Erythroblast (primary cell): ENCODE results near the gene ATG4C.

Experiments
- DNase-seq, 2 experiments: peaks; one replicate each; lab custom pipeline; 2025; lab: John Stamatoyannopoulos, UW
- GATA1 ChIP-seq: IDR thresholded peaks from 2 replicates; pipeline ENCODE4 v1.6.1; 2011; ENCODE audit warnings: low read depth, mild to moderate bottlenecking, control low read depth, low read length, moderate library complexity
- POLR2A ChIP-seq: IDR thresholded peaks from 2 replicates; pipeline ENCODE4 v1.6.1; 2011; ENCODE audit warnings: mild to moderate bottlenecking, low read length

The ATG4C gene

GRCh38 chr1:62849031-62849430 is 65.1 kb downstream of the ATG4C start:
- DNase-seq = no peak
- TF ChIP-seq GATA1 (no peak), POLR2A (no peak)

GRCh38 chr1:62852253-62852652 is 68.3 kb downstream of the ATG4C start:
- TF ChIP-seq GATA1 = no peak
- no peak for TF ChIP-seq POLR2A
- no peak for DNase-seq

- TF ChIP-seq POLR2A (no peak), GATA1 (no peak)
- no peak for DNase-seq
Observed at GRCh38 chr1:62856960-62857359, 73.0 kb downstream of the ATG4C start.

- no peak for DNase-seq
- TF ChIP-seq POLR2A = no peak
- no peak for TF ChIP-seq GATA1
Observed at GRCh38 chr1:62869217-62869754, 85.4 kb downstream of the ATG4C start.

- TF ChIP-seq POLR2A (no peak), GATA1 (no peak)
- no peak for DNase-seq
Observed at GRCh38 chr1:62870148-62870547, 86.2 kb downstream of the ATG4C start.

GRCh38 chr1:62875676-62876075 is 91.7 kb downstream of the ATG4C start:
- no peak for DNase-seq

GRCh38 chr1:62876535-62876934 is 92.6 kb downstream of the ATG4C start:
- TF ChIP-seq GATA1 = no peak
- no peak for TF ChIP-seq POLR2A
- DNase-seq = no peak

More at GRCh38 chr1:62875676-62876075, 91.7 kb downstream of the ATG4C start:
- TF ChIP-seq POLR2A (no peak), GATA1 (no peak)

GRCh38 chr1:62877579-62877978 is 93.6 kb downstream of the ATG4C start:
- no peak for DNase-seq
- no peak for TF ChIP-seq GATA1
- TF ChIP-seq POLR2A = no peak

GRCh38 chr1:62879962-62880361 is 96.0 kb downstream of the ATG4C start:
- DNase-seq = no peak
- no peak for TF ChIP-seq POLR2A
- TF ChIP-seq GATA1 = no peak

- no peak for DNase-seq
Observed at GRCh38 chr1:62882201-62883104, 98.5 kb downstream of the ATG4C start.

GRCh38 chr1:62884156-62884740 is 100.3 kb downstream of the ATG4C start:
- no peak for DNase-seq
- TF ChIP-seq POLR2A (no peak), GATA1 (no peak)

More at GRCh38 chr1:62882201-62883104, 98.5 kb downstream of the ATG4C start:
- TF ChIP-seq POLR2A (no peak), GATA1 (no peak)

- DNase-seq = no peak
- TF ChIP-seq POLR2A = no peak
- TF ChIP-seq GATA1 = no peak
Observed at GRCh38 chr1:62887799-62888507, 104.0 kb downstream of the ATG4C start.

GRCh38 chr1:62891956-62892562 is 108.1 kb downstream of the ATG4C start:
- no peak for DNase-seq

More at GRCh38 chr1:62891956-62892562, 108.1 kb downstream of the ATG4C start:
- TF ChIP-seq GATA1 (no peak), POLR2A (no peak)
